Kidney capillary endothelial cell (primary cell): ENCODE data around the gene ACTBL2.

Source experiments
- DNase-seq: peaks from one replicate; pipeline ENCODE4 v3.0.0-alpha.2; 2018; ENCODE audit warnings: low spot score

The ACTBL2 gene

DNA sequence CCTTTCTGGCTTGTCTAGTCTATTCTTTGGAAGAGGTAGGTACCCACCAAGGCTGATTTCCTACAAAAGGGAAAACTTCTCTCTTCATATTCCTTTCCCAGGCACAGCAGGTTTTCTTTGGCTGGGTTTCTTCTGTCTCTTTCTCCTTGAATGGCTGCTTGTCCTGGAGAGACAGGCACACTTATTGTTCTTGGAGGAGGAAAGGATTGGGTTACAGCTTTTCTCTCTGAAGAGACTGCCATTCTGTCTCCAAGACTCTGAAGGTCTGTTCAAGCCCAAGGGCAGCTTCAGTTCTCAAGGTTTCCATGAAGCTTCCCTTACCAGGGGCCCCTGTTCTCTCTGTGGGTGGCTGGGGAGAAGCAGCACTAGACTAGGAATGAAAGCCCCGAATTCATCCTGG, 33.9 kb downstream of the ACTBL2 start:
- DNase-seq: no peak

DNA sequence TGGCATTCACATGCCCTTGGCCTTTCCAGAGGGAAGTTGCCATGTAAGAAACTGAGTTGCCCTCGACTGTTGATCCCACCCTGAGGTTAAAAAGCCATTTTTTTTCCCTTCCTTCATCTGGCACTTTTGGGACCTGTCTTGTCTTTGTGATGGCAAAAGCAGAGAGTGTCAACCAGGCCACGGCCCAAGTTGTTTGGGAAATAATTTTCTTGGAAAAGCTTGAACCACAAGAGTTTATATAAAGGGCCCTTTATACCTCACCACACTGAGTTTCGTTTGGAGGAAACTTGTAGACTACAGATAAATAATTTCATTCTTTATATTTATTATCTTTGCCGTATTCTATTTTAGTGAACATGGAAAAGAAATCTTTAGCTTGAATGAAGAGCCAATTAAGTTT, 34.3 kb downstream of the ACTBL2 start:
- no peak for DNase-seq

DNA sequence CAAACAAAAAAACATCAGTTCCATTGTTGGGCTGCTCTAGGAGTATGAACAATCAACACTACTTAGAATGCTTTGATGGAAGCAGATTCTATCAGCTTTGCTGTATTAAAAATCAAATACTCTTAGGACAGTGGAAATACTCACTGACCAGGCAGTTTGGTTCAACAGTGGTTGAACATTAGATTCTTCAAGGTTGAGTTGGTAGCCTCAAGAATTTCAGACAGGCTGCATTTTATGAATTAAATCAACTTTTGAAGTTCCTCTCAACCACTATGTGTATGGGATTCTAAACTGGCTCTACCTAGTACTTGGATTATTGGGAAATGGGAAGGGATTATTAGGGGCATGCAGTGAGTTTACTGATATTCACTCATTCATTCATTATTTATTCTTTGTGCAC, 35.0 kb downstream of the ACTBL2 start:
- no peak for DNase-seq

GRCh38 chr5:57446966-57447365, 35.6 kb downstream of the ACTBL2 start:
- no peak for DNase-seq

GRCh38 chr5:57445705-57446037, 36.9 kb downstream of the ACTBL2 start:
- no peak for DNase-seq

GRCh38 chr5:57445006-57445704, 37.5 kb downstream of the ACTBL2 start:
- DNase-seq: no peak

- no peak for DNase-seq
These were observed 40.4 kb downstream of the ACTBL2 start for GRCh38 chr5:57442080-57442839.

DNA sequence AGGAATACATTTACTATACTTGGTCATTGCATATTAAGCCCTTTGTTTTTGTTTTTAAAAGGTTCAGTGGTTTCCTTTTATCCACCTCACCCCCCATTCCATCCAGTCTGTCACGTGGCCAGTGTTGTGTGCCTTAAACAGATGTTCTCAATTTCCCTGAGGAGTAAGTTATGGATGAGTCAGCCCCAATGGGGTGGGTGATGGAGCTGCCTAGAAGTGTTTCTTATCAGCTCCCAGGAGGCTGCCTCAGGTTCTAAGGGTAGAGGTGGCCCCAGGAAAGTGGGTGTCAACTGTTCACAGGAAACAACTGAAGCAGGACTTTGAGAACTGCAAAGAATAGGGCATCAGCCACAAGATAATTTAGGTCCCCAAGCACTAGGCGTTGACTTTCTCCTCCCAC, 41.1 kb downstream of the ACTBL2 start:
- no peak for DNase-seq

DNA sequence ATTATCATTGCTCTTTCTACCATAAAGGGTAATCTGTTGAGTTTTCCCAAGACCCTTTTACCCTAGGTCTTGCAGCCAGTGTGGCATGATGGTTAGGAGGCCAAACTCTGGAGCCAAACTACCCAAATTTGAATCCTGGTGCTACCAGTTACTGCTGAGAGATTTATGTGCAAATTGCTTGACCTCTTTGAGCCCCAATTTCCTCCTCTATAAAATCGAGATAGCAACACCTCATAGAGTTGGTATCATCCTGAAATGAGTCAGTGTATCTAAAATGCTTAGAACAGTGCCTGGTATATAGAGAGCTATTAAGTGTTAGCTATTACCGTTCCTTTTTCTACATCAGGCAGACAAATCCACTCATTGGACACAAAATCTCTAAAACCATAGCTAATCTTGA, 43.0 kb downstream of the ACTBL2 start:
- DNase-seq: no peak

- DNase-seq: no peak
These were observed 44.4 kb downstream of the ACTBL2 start for GRCh38 chr5:57437976-57438805.

GRCh38 chr5:57436586-57436985, 46.0 kb downstream of the ACTBL2 start:
- DNase-seq: no peak

GRCh38 chr5:57435701-57436134, 46.9 kb downstream of the ACTBL2 start:
- no peak for DNase-seq

GRCh38 chr5:57434683-57435082, 47.9 kb downstream of the ACTBL2 start:
- DNase-seq: no peak

- DNase-seq: no peak
These were observed 48.4 kb downstream of the ACTBL2 start for GRCh38 chr5:57434227-57434640.

DNA sequence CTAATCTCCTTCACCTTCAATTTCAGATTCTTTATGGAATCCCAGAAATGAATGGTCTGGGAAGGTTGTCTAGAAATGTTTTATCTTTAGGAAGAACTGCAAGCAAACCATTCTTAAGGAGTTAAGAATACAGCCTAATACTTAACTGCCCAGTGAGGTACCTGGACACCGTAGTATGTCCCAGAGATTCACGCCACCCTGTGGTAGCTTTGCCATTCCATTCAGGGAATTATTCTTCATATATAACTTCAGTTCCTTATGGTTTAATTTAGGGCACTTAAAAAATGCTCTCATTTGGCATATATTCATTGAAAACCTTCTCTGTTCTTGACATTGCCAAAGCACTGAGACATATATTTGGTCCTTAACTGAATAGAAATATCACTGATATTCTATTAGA, 49.7 kb downstream of the ACTBL2 start:
- DNase-seq: no peak

DNA sequence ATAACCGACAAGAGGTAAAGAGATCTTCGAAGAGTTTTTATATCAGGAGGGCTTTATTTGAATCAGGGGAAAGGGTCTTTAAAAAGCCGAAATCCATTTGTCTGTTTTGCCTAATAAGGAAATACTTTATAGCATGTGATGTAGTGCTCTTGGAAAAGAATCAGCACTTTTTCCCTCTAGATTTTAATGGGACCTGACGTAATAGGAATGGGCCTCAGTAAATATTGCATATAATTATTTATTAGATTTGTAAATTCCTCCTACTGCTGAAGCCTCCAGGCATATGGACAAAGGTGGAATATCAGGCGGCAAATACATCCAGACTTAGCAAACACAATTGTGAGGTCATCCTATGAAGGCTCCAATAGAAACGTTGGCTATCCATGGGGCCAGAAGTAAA, 50.9 kb downstream of the ACTBL2 start:
- DNase-seq: no peak
